GM21825 (cell line): ENCODE data around the gene MYO3B.
"Not testable (repeated sequence)": the region's sequence is repeated elsewhere in the genome, so short reads cannot be mapped to it uniquely, and the experiment has no call there.

Experiments
- ATAC-seq: cut with Tn5 transposase; IDR thresholded peaks from one replicate; pipeline ENCODE4 v1.9.1; 2021; ENCODE audit warnings: mild to moderate bottlenecking, moderate library complexity; ENCODE audit not compliant: unreplicated experiment

Gene MYO3B

GRCh38 chr2:170208967-170209366 lies 31.0 kb downstream of the MYO3B start:
- no peak for ATAC-seq

- ATAC-seq: no peak
These were observed 34.8 kb downstream of the MYO3B start for GRCh38 chr2:170212625-170213280.

- ATAC-seq: not testable (repeated sequence)
These were observed 35.3 kb downstream of the MYO3B start for GRCh38 chr2:170213281-170213625.

- ATAC-seq: no peak
These were observed 35.7 kb downstream of the MYO3B start for GRCh38 chr2:170213651-170214050.

- no peak for ATAC-seq
These were observed 36.5 kb downstream of the MYO3B start for GRCh38 chr2:170214309-170214948.

- no peak for ATAC-seq
These were observed 37.1 kb downstream of the MYO3B start for GRCh38 chr2:170215021-170215420.

- no peak for ATAC-seq
These were observed 38.5 kb downstream of the MYO3B start for GRCh38 chr2:170216428-170216827.

GRCh38 chr2:170216981-170217380 lies 39.0 kb downstream of the MYO3B start:
- ATAC-seq: no peak

- no peak for ATAC-seq
These were observed 39.9 kb downstream of the MYO3B start for GRCh38 chr2:170217778-170218251.

- no peak for ATAC-seq
These were observed 40.5 kb downstream of the MYO3B start for GRCh38 chr2:170218456-170218855.

- ATAC-seq: no peak
These were observed 41.0 kb downstream of the MYO3B start for GRCh38 chr2:170218931-170219330.

GRCh38 chr2:170221317-170222288 lies 43.7 kb downstream of the MYO3B start:
- ATAC-seq: no peak

- ATAC-seq: no peak
These were observed 44.4 kb downstream of the MYO3B start for GRCh38 chr2:170222298-170222697.

GRCh38 chr2:170222842-170223241 lies 44.9 kb downstream of the MYO3B start:
- ATAC-seq: no peak

GRCh38 chr2:170224692-170225294 lies 46.8 kb downstream of the MYO3B start:
- no peak for ATAC-seq

GRCh38 chr2:170226216-170226615 lies 48.3 kb downstream of the MYO3B start:
- no peak for ATAC-seq

GRCh38 chr2:170227507-170227947 lies 49.6 kb downstream of the MYO3B start:
- ATAC-seq: peak; percentile 82

- peak; percentile 29 for ATAC-seq
These were observed 50.0 kb downstream of the MYO3B start for GRCh38 chr2:170227951-170228350.

GRCh38 chr2:170228429-170228828 lies 50.5 kb downstream of the MYO3B start:
- ATAC-seq: no peak

GRCh38 chr2:170229125-170229524 lies 51.2 kb downstream of the MYO3B start:
- no peak for ATAC-seq

- no peak for ATAC-seq
These were observed 51.8 kb downstream of the MYO3B start for GRCh38 chr2:170229744-170230143.
